Activated naive CD4-positive, alpha-beta T cell treated with anti-CD3 and anti-CD28 coated beads for 36 hours (primary cell): ENCODE measurements around the gene SREBF1. TPM values are rescaled to one million over a fixed set of nuclear protein-coding genes. Genes with fewer than 3 reads are reported as not detected.

Experiments
- CTCF ChIA-PET: fragments of 350-600 bp; sonication (Branson Sonifier 250); formaldehyde crosslinking; loops from one replicate; lab custom pipeline; 2021; ENCODE audit warnings: antibody characterized with exemption; lab: Charles Lee
- DNase-seq: peaks from one replicate; pipeline ENCODE4 v3.0.0-alpha.2; 2020
- H3K27ac Mint-ChIP-seq: one replicate; pipeline ENCODE4 v1.8.0; 2021; ENCODE audit warnings: mild to moderate bottlenecking, mixed read lengths
- H3K27me3 Mint-ChIP-seq: one replicate; pipeline ENCODE4 v1.8.0; 2021; ENCODE audit warnings: low read depth, mixed read lengths
- H3K36me3 Mint-ChIP-seq: one replicate; pipeline ENCODE4 v1.8.0; 2021; ENCODE audit warnings: low read depth, mixed read lengths
- H3K4me1 Mint-ChIP-seq: one replicate; pipeline ENCODE4 v1.8.0; 2021; ENCODE audit warnings: low read depth, mixed read lengths
- H3K4me3 Mint-ChIP-seq: one replicate; pipeline ENCODE4 v1.8.0; 2021; ENCODE audit warnings: mild to moderate bottlenecking, moderate library complexity, mixed read lengths
- H3K9me3 Mint-ChIP-seq: one replicate; pipeline ENCODE4 v1.8.0; 2021; ENCODE audit warnings: mixed read lengths
- intact Hi-C: fragments of 100-400 bp; cut with micrococcal nuclease; formaldehyde crosslinking; loops from one replicate; pipeline ENCODE4 v1.15.1; 2023
- total RNA-seq, 2 experiments: library from RNA; stranded (reverse); gene quantifications; one replicate each; pipeline ENCODE4 v1.2.3, GENCODE V29; 2021

The SREBF1 gene
- 10 to 100 TPM; 79.3 to 84.9 TPM for total RNA-seq

DNA sequence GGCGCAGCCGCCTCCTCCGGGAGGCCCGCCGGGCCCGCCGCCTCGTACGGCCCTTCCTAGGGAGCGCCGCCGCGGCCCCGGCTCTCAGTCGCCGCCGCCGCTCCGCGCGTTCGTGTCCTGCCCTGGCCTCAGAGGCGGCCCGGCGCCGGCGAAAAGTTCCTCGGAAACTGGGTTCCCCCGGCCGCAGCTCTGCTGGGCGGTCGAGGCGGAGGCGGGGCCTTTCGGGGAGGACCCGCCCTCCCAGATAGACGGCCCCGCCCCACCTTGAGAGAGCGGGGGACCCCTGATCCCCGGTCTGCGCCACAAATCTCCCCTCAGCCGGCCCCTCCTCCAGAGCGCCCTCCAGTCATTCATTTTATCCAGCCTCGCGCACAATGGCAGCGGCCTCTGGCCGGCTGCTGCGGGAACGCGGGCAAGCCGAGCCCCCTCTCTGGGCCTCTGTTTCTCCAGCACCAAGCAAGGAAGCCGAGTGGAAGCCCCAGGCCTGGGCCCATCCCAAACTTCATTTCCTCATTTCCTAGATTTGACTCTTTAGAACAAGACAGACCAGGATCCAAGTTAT, at the start of gene SREBF1:
SREBF1 (minus strand) TSS at position 169 of the 562 bp plus-strand sequence. CDS start 169 bp downstream, outside the sequence.
- Mint-ChIP-seq H3K4me1 (peaks cover 68% of the 10 kb centered on the region), H3K27ac (peak within 1 kb of the TSS; percentile 98), H3K9me3 (no peaks in the 10 kb centered on the region), H3K36me3 (peaks cover 26% of the 10 kb centered on the region), H3K27me3 (no peaks in the 10 kb centered on the region), H3K4me3 (peak within 1 kb of the TSS; percentile 91)
- CTCF ChIA-PET = interaction anchor here (1.2 to 4.1 kb wide), 9 partner anchors 11 to 25 kb away, joined by 3 to 43 read pairs (median 4); no protein-coding TSS in a partner anchor
- DNase-seq = peak; percentile 78
- intact Hi-C loops = loop anchor here (1.0 to 2.0 kb wide), 3 partner anchors 85 to 346 kb away; partner anchors contain the start of genes ALKBH5, DRC3 and TOM1L2

DNA sequence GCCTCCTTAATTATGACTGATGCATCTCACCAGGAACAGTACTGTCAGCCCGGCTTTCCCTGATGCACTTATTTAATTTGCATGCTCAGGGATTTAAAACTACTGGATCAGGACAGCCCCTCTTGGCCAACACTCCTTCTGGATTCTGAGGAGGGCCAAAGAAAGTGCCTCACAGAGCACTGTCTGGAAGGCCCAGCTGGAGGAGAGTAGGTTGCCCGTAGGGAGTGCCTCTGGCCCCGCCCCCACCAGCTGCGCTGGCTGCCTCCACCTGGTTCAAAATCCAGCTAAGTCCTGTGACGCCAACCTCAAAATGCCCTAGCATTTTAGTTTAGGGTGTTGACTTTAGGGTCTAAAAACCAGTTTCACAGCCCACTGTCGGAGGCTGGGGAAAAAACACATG, 49.4 kb upstream of the SREBF1 start:
- Mint-ChIP-seq H3K4me3 (no peak overlapping the region), H3K27me3 (no peaks in the 10 kb centered on the region), H3K27ac (no peak overlapping the region), H3K36me3 (no peaks in the 10 kb centered on the region), H3K4me1 (no peaks in the 10 kb centered on the region), H3K9me3 (no peaks in the 10 kb centered on the region)
- intact Hi-C loops = no loop called here
- CTCF ChIA-PET = interaction anchor here (0.6 to 1.0 kb wide), 2 partner anchors 72 to 245 kb away, joined by 3 to 4 read pairs; no protein-coding TSS in a partner anchor
- no peak for DNase-seq

DNA sequence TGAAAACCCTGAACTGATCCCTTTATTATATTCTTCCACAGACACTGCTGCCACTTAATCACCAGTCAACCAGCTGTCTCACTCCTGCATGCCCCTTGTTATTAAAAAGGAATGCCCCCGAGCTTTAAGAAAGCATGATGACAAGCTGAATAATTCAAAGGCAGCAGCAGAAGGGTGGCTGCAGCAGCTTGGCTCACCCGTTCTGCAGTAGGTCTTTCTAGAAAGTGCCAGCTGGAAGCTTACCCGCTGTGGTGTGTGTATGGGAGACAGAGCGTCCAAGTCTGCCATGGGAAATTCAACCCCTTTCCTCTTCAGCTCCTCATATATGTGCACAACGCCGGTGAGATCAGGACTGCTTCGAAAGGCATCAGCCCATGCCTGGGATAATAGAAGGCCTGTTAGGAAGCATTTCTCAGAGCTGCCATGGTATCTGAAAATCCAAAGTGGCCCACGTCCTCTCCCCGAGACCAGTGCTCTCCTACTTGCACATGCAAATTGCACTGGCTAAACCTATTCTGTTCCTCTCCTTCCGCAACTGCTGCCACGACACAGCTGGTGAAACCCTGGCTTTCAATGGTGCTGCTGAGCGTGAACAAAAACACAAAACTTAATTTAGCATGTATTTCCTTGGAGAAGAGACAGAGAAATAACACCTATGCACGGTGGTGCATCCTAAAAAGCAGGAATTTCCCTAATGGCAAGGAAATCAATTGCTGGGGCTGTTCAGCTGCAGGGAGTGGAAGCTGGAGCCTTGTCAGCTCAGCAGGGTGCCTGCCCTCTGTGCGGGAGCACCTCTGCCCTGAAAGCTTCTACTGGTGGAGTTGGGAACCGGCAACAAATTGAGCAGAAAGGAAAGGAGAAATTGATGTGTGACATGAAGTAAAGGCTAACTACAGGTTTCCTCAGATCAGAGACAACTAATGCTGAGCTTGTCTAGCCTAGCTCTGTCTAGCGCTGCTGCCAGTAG, 47.9 kb upstream of the SREBF1 start:
- Mint-ChIP-seq H3K36me3 (no peaks in the 10 kb centered on the region), H3K27ac (no peak overlapping the region), H3K4me3 (no peak overlapping the region), H3K27me3 (no peaks in the 10 kb centered on the region), H3K9me3 (no peaks in the 10 kb centered on the region), H3K4me1 (no peaks in the 10 kb centered on the region)
- CTCF ChIA-PET = interaction anchor here (0.7 kb wide), 1 partner anchor 148 kb away, joined by 3 read pairs; no protein-coding TSS in a partner anchor
- no peak for DNase-seq
- intact Hi-C loops = no loop called here

DNA sequence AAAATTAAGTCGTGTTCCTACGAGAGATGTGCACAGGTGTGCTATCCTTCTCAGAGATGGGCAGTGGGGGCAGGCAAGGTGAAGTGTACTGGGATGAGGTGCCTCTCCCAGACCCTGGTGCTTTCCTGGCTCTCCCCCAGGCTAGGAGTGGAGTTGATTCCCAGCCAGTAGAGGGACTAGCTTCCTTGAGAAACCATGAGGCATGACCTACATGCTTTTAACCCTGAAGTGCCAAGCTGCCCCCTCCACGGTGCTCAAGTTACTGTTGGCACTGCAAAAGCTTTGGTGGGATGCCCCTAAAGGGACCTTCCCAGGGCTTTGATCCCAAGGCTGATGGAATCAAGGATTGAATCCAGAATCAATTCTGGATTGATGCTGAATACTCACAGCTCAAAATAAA, 47.0 kb upstream of the SREBF1 start:
- CTCF ChIA-PET = no interaction called here
- H3K27me3 Mint-ChIP-seq = no peaks in the 10 kb centered on the region
- no peak for DNase-seq
- intact Hi-C loops = no loop called here
- H3K36me3 Mint-ChIP-seq = no peaks in the 10 kb centered on the region
- no peaks in the 10 kb centered on the region for H3K9me3 Mint-ChIP-seq
- H3K4me3 Mint-ChIP-seq = no peak overlapping the region
- no peak overlapping the region for H3K27ac Mint-ChIP-seq
- H3K4me1 Mint-ChIP-seq = no peaks in the 10 kb centered on the region

DNA sequence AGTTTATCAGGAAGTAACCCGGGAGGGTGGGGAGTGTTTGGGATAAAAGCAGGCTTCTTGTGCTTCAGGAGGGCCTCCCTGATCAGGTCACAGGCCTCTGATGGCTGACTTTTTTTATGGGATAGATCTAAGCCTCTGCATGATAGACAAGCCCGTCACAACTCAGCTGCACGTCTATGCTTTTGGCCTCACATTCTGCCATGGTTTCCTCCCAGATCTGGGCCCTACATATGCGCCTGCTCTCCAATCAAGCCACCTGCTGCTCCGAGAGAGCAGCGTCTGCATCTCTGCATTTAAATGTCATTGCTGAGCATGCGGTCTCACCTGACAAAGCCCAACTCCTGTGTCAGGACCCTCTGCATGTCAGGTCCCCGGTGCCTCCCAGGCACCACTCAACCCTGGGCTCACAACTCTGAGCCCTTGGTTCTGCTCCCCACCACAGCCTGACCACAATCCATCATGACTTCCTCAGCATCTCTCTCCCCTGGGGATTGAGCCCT, 45.3 kb upstream of the SREBF1 start:
- H3K9me3 Mint-ChIP-seq = no peaks in the 10 kb centered on the region
- no peak overlapping the region for H3K4me3 Mint-ChIP-seq
- CTCF ChIA-PET = no interaction called here
- DNase-seq = no peak
- H3K36me3 Mint-ChIP-seq = no peaks in the 10 kb centered on the region
- H3K4me1 Mint-ChIP-seq = no peaks in the 10 kb centered on the region
- H3K27ac Mint-ChIP-seq = no peak overlapping the region
- intact Hi-C loops = no loop called here
- H3K27me3 Mint-ChIP-seq = no peaks in the 10 kb centered on the region

DNA sequence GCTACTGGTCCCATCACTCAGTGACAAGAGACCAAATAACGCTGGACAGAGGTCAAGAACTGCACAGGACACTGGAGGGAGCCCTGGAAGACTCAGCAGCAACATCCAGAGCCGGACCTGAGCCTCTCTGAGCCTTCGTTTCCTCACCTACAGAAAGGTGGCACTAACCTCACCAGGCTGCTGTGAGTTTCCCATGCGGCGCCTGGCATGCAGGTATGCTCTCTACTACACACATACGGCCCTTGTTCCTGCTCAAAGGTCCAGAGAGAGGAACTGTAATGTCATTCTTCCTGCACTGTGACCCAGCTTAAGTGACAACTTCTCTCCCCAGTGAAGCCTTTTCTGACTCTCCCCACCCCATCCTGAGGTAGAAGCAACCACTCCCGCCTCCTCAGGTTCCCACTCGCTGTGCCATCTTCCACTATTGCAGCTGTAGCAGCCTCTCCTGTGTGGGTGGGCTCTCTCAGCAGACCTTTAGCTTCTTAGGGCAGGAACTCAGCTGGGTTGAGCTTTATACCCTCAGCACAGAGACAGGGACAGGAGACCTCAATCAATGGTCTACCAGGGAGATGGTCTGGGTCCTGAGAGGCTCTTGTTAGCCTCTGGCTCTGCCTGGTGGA, 43.9 kb upstream of the SREBF1 start:
- DNase-seq = no peak
- Mint-ChIP-seq H3K9me3 (no peaks in the 10 kb centered on the region), H3K27ac (no peak overlapping the region), H3K4me1 (no peaks in the 10 kb centered on the region), H3K27me3 (no peaks in the 10 kb centered on the region), H3K4me3 (no peak overlapping the region), H3K36me3 (no peaks in the 10 kb centered on the region)
- CTCF ChIA-PET = interaction anchor here (0.8 to 1.9 kb wide), 2 partner anchors 8 to 214 kb away, joined by 3 to 6 read pairs; no protein-coding TSS in a partner anchor
- intact Hi-C loops = no loop called here

DNA sequence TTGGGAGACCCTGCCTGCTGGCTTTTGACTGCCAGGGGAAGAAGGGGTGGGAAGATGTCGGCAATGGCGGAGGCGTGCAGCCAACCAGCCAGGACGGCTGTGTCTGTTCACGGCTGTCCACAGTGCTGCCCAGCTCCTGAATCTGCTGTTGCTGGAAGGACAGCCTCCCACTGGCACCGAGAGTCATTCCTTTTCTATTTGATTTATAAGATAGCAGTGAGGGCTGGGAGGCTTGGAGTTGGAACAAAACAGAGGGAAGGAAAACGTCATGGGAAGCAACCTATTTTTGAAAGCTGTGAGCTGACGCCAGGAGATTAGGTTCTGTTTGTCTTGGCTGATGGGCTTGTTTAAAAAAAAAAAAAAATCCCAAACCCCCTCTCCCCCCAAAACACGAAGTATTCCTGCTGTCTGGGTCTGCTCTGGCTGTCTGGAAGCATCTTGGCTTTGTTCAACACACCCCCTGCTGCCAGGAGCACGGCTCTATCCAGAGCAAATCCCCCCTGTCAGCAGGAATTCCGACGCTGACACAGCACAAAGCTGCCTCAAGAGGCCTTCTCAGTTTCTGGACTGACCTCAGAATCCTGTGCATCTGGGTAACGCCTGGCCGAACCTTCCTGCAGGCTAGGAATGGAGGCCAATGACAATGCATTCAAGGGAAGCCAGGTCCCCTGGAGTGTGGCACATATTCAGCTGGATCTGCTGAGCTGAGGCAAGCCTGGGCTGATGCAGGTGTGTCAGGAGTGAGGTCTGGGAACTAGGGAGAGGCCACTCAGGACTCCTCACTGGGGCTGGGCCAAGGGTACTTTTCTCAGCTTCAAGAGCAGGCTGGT, 41.0 kb upstream of the SREBF1 start:
- intact Hi-C loops = no loop called here
- Mint-ChIP-seq H3K4me1 (no peaks in the 10 kb centered on the region), H3K9me3 (no peaks in the 10 kb centered on the region), H3K4me3 (no peak overlapping the region), H3K27ac (no peak overlapping the region), H3K27me3 (no peaks in the 10 kb centered on the region), H3K36me3 (no peaks in the 10 kb centered on the region)
- CTCF ChIA-PET = no interaction called here
- no peak for DNase-seq

DNA sequence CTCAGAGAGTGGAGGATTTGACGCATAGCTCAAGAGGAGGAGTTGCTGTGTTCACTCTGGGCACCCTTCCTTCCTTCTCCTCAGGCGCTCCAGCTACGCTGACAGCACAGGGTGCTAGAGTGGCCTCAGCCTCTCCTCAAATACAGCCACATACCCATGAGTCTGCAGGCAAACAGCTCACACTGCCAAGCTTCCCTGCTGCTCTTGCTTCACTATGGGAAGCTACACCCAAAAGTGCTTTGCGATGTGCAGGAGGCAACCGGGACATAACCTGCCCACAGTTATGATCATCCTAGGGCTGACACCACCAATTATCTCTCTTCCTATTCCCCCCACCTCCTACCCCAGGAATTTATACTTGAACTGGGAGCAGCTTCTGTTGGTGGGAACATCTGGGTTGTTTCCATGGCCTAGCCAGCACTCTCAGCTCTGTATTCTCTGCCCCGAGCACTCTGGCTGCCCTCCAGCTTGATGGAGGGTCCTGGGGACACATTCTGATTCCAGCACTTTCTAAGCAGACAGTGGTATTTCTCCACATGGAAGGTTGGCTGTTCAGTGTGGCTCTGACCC, 40.3 kb upstream of the SREBF1 start:
- no peak for DNase-seq
- CTCF ChIA-PET = no interaction called here
- H3K9me3 Mint-ChIP-seq = no peaks in the 10 kb centered on the region
- H3K27me3 Mint-ChIP-seq = no peaks in the 10 kb centered on the region
- H3K36me3 Mint-ChIP-seq = no peaks in the 10 kb centered on the region
- no peaks in the 10 kb centered on the region for H3K4me1 Mint-ChIP-seq
- H3K4me3 Mint-ChIP-seq = no peak overlapping the region
- H3K27ac Mint-ChIP-seq = no peak overlapping the region
- intact Hi-C loops = no loop called here

DNA sequence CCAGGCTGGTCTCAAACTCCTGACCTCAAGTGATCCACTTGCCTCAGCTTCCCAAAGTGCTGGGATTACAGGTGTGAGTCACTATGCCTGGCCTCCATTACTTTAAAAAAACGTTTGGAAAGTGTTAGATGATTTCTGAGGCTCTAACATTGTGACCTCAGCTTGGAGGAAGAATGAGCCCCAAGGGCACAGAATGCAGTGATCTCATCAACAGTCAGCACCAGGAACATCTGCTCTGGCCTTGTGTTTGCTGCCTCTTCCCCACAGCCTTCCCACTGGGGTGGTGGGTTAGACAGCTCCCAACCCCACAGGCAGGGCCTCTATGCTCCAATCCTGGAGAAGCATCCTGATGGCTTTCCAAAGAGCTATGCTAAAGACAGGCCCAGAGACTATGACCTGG, 37.7 kb upstream of the SREBF1 start:
- Mint-ChIP-seq H3K27ac (no peak overlapping the region), H3K4me3 (no peak overlapping the region), H3K27me3 (no peaks in the 10 kb centered on the region), H3K4me1 (no peaks in the 10 kb centered on the region), H3K36me3 (no peaks in the 10 kb centered on the region), H3K9me3 (no peaks in the 10 kb centered on the region)
- DNase-seq = no peak
- CTCF ChIA-PET = interaction anchor here (0.7 kb wide), 1 partner anchor 15 kb away, joined by 4 read pairs; no protein-coding TSS in a partner anchor
- intact Hi-C loops = no loop called here

DNA sequence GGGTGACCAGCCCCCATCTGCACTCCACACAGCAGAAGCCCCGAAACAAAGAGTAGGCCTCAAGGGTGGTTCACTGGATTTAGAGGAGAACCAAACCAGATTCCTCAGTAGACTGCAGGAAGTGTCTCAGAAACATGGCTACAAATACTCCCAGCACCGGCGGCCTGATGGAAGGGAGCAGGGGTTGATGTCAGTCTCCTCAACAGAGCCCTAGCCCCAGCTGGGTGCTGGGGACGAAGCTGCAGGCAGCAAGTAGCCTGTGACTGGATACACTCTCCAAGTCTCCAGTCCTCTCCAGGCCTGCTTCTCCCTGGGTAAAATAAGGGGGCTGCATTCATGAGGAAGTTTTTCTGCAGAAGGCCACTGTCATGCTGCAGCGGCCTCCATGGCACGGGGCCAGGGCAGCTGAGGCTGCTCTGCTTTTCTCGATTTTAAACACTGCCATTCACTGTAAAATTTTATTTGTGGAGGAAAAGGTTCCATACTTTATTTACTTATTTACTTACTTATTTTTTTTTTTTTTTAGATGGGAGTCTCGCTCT, 36.7 kb upstream of the SREBF1 start:
- Mint-ChIP-seq H3K27ac (no peak overlapping the region), H3K36me3 (no peaks in the 10 kb centered on the region), H3K27me3 (no peaks in the 10 kb centered on the region), H3K4me1 (no peaks in the 10 kb centered on the region), H3K9me3 (no peaks in the 10 kb centered on the region), H3K4me3 (no peak overlapping the region)
- CTCF ChIA-PET = interaction anchor here (0.7 kb wide), 1 partner anchor 16 kb away, joined by 4 read pairs; no protein-coding TSS in a partner anchor
- DNase-seq = no peak
- intact Hi-C loops = no loop called here
